ENCODE data around the gene SPOCK3.
"Not testable (repeated sequence)": the region's sequence is repeated elsewhere in the genome, so short reads cannot be mapped to it uniquely, and the experiment has no call there.

SPOCK3 gene

GRCh38 chr4:166798126-166798525 lies 436.2 kb downstream of the SPOCK3 start:
- H3K27me3 Mint-ChIP-seq, result no peaks in the 10 kb centered on the region
- ATAC-seq (no peak), DNase-seq (no peak)
- no peak overlapping the region for H3K27ac Mint-ChIP-seq
- no peaks in the 10 kb centered on the region for H3K4me1 Mint-ChIP-seq
- no peaks in the 10 kb centered on the region for H3K9me3 Mint-ChIP-seq
- H3K4me3 Mint-ChIP-seq, result no peak overlapping the region

- no peaks in the 10 kb centered on the region for H3K4me1 Mint-ChIP-seq
- peaks cover 20 to 34% of the 10 kb centered on the region in 2 donors for H3K9me3 Mint-ChIP-seq
- H3K27me3 Mint-ChIP-seq, result no peaks in the 10 kb centered on the region
- DNase-seq (no peak), ATAC-seq (no peak)
- no peak overlapping the region for H3K27ac Mint-ChIP-seq
- H3K4me3 Mint-ChIP-seq, result no peak overlapping the region
Measured at GRCh38 chr4:166777760-166778159, 456.5 kb downstream of the SPOCK3 start.

- Mint-ChIP-seq H3K27ac (no peak overlapping the region), H3K9me3 (peaks cover 5 to 17% of the 10 kb centered on the region in 2 donors), H3K4me3 (no peak overlapping the region), H3K4me1 (no peaks in the 10 kb centered on the region), H3K27me3 (no peaks in the 10 kb centered on the region)
- ATAC-seq, result no peak
- DNase-seq, result no peak
Measured at GRCh38 chr4:166763018-166763417, 471.3 kb downstream of the SPOCK3 start.

DNA sequence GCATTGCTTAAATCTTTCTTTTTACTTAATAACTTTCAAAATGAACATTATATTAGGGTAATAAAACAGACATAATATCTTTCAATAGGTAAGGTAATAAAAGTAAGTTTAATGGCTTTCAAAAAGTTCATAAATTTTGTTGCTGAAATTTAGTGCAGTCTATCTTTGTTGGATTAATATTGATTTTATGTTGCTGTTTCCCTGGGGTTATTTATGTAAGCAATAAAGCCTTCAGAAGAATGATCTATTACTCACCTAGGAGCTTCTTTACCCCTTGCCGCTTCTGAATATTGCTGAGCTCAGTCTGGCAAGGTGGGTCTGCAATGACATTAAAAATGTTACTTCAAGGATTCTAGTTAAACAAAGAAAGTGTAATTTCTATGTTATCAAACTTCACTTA lies 492.6 kb downstream of the SPOCK3 start:
- no peak for DNase-seq
- no peak overlapping the region for H3K4me3 Mint-ChIP-seq
- peaks cover 5 to 20% of the 10 kb centered on the region in 2 donors for H3K9me3 Mint-ChIP-seq
- no peak overlapping the region for H3K27ac Mint-ChIP-seq
- ATAC-seq, result no peak
- no peaks in the 10 kb centered on the region for H3K27me3 Mint-ChIP-seq
- H3K4me1 Mint-ChIP-seq, result no peaks in the 10 kb centered on the region

GRCh38 chr4:166739215-166739614 lies 495.1 kb downstream of the SPOCK3 start:
- H3K27ac Mint-ChIP-seq, H3K4me1 Mint-ChIP-seq, DNase-seq, H3K27me3 Mint-ChIP-seq, ATAC-seq, H3K4me3 Mint-ChIP-seq: not testable (repeated sequence)
- H3K9me3 Mint-ChIP-seq, result peaks cover 2 to 12% of the 10 kb centered on the region in 2 donors

- ATAC-seq (no peak), DNase-seq (no peak)
- Mint-ChIP-seq H3K27ac (no peak overlapping the region), H3K9me3 (peaks cover 0 to 8% of the 10 kb centered on the region in 2 donors), H3K4me1 (no peaks in the 10 kb centered on the region), H3K27me3 (no peaks in the 10 kb centered on the region), H3K4me3 (no peak overlapping the region)
Measured at GRCh38 chr4:166737430-166737829, 496.9 kb downstream of the SPOCK3 start.

- ATAC-seq, result no peak
- H3K4me3 Mint-ChIP-seq, result no peak overlapping the region
- no peaks in the 10 kb centered on the region for H3K27me3 Mint-ChIP-seq
- no peaks in the 10 kb centered on the region for H3K4me1 Mint-ChIP-seq
- no peak for DNase-seq
- H3K9me3 Mint-ChIP-seq, result peaks cover 0 to 8% of the 10 kb centered on the region in 2 donors
- H3K27ac Mint-ChIP-seq, result no peak overlapping the region
Measured at GRCh38 chr4:166735553-166735952, 498.7 kb downstream of the SPOCK3 start.

- no peak overlapping the region for H3K4me3 Mint-ChIP-seq
- no peaks in the 10 kb centered on the region for H3K4me1 Mint-ChIP-seq
- DNase-seq (no peak), ATAC-seq (no peak)
- no peaks in the 10 kb centered on the region for H3K27me3 Mint-ChIP-seq
- H3K9me3 Mint-ChIP-seq, result peaks cover 0 to 8% of the 10 kb centered on the region in 2 donors
- no peak overlapping the region for H3K27ac Mint-ChIP-seq
Measured at GRCh38 chr4:166734797-166735196, 499.5 kb downstream of the SPOCK3 start.

GRCh38 chr4:166733686-166734085 lies 500.6 kb downstream of the SPOCK3 start:
- Mint-ChIP-seq H3K9me3 (peaks cover 0 to 8% of the 10 kb centered on the region in 2 donors), H3K4me3 (no peak overlapping the region), H3K27me3 (no peaks in the 10 kb centered on the region), H3K27ac (no peak overlapping the region), H3K4me1 (no peaks in the 10 kb centered on the region)
- no peak for ATAC-seq
- no peak for DNase-seq

- H3K9me3 Mint-ChIP-seq, result peaks cover 0 to 9% of the 10 kb centered on the region in 2 donors
- H3K4me3 Mint-ChIP-seq, result no peak overlapping the region
- H3K4me1 Mint-ChIP-seq, result no peaks in the 10 kb centered on the region
- ATAC-seq (no peak), DNase-seq (no peak)
- no peak overlapping the region for H3K27ac Mint-ChIP-seq
- no peaks in the 10 kb centered on the region for H3K27me3 Mint-ChIP-seq
Measured at GRCh38 chr4:166726832-166727231, 507.5 kb downstream of the SPOCK3 start.

DNA sequence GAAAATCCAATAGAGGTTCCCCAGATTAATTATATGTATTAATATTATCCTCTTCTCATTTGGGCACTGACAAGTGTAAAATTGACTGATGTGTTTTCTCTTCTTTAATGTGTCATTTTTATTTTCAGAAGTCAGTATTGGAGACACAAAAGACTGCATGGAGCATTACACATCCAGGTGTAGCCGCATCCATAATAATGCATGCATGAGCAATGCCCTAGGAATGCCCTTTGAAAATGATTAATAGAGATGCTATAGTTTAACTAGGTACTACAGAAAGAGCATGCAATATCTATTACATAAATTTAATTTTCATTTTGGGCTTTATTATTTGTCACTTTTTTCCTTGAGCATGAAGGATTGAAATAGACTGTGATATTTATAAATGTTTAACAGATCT lies 509.9 kb downstream of the SPOCK3 start:
- DNase-seq (no peak), ATAC-seq (no peak)
- Mint-ChIP-seq H3K27me3 (no peaks in the 10 kb centered on the region), H3K4me1 (no peaks in the 10 kb centered on the region), H3K27ac (no peak overlapping the region), H3K9me3 (peaks cover 19 to 26% of the 10 kb centered on the region in 2 donors), H3K4me3 (no peak overlapping the region)

DNA sequence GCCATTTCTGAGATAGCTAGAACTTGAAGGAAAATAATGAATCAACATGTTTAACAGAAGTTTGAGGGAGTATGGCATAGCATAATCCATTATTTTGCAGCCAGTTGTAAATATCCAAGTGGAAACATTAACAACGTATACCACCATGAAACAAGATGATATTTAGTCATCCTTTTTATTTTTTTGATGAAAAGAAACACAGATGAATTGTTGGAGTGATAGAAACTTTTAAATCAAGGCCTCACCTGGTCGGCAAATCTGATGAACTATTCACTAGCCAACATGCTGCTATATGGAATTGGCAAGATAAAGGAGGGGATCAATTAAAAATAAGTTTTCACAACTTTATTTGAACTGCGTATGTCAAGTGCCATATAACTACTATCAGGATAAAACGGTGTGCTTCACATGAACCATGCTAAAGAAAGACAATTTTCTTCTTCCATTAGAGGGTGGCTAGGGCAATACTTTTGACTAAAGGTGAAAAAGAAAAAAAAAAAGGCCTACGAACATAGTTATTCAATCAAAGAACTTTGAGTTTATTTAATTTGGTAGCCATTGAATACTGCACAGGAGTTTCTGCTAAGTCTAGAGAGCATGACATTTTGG lies 510.7 kb downstream of the SPOCK3 start:
- no peak for DNase-seq
- no peak overlapping the region for H3K4me3 Mint-ChIP-seq
- H3K27me3 Mint-ChIP-seq, result no peaks in the 10 kb centered on the region
- H3K4me1 Mint-ChIP-seq, result no peaks in the 10 kb centered on the region
- H3K27ac Mint-ChIP-seq, result no peak overlapping the region
- no peak for ATAC-seq
- peaks cover 26 to 29% of the 10 kb centered on the region in 2 donors for H3K9me3 Mint-ChIP-seq

- H3K4me3 Mint-ChIP-seq, result not testable (repeated sequence)
- H3K9me3 Mint-ChIP-seq, result peaks cover 35 to 59% of the 10 kb centered on the region in 2 donors
Measured at GRCh38 chr4:166715748-166716713, 518.3 kb downstream of the SPOCK3 start.

GRCh38 chr4:166700592-166700991 lies 533.7 kb downstream of the SPOCK3 start:
- H3K9me3 Mint-ChIP-seq, result peaks cover 25 to 31% of the 10 kb centered on the region in 2 donors
- ATAC-seq, result no peak
- no peaks in the 10 kb centered on the region for H3K27me3 Mint-ChIP-seq
- no peak for DNase-seq
- no peak overlapping the region for H3K4me3 Mint-ChIP-seq
- H3K4me1 Mint-ChIP-seq, result no peaks in the 10 kb centered on the region
- no peak overlapping the region for H3K27ac Mint-ChIP-seq

More at GRCh38 chr4:166715748-166716713, 518.3 kb downstream of the SPOCK3 start:
- H3K27ac Mint-ChIP-seq, DNase-seq, H3K4me1 Mint-ChIP-seq, ATAC-seq, H3K27me3 Mint-ChIP-seq: not testable (repeated sequence)

GRCh38 chr4:166688835-166689234 lies 545.5 kb downstream of the SPOCK3 start:
- ATAC-seq (no peak), DNase-seq (no peak)
- H3K27me3 Mint-ChIP-seq, result no peaks in the 10 kb centered on the region
- H3K9me3 Mint-ChIP-seq, result peaks cover 0 to 8% of the 10 kb centered on the region in 2 donors
- no peak overlapping the region for H3K27ac Mint-ChIP-seq
- no peak overlapping the region for H3K4me3 Mint-ChIP-seq
- H3K4me1 Mint-ChIP-seq, result no peaks in the 10 kb centered on the region

DNA sequence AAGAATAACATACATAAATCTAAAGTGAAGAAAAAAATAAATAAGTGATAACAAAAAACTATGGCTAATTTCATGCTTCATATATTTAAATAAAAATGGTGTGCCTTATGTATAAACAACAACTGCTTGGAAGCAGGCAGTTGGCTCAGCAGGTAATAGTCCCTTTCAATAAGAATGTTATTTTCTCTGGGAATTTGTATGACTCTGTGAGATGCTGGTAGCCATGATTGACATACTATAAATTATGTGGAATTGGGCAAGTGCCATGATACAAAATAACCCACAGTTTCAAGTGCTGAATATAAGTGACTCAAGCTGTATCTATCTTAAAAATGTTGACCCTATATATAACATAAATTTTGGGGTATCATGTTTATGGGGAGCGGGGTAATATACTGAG lies 546.5 kb downstream of the SPOCK3 start:
- Mint-ChIP-seq H3K27ac (no peak overlapping the region), H3K27me3 (no peaks in the 10 kb centered on the region), H3K4me1 (no peaks in the 10 kb centered on the region), H3K9me3 (peaks cover 0 to 8% of the 10 kb centered on the region in 2 donors), H3K4me3 (no peak overlapping the region)
- ATAC-seq (no peak), DNase-seq (no peak)
